Endothelial cell of umbilical vein (primary cell): Measurements from ENCODE around the gene DTD1.

ENCODE experiments used
- CTCF ChIP-seq, 2 donors: IDR thresholded peaks; 1 replicate in 1 of 2; 2 replicates in 1 of 2; pipeline ENCODE4 v1.5.1; 2011; ENCODE audit warnings: low read length in 2 of 2, mild to moderate bottlenecking in 2 of 2, moderate library complexity in 2 of 2, control low read depth in 1 of 2, inconsistent platforms in 1 of 2, low read depth in 1 of 2; ENCODE audit not compliant: insufficient read depth in 1 of 2; ENCODE audit errors: extremely low read depth in 1 of 2
- EZH2 ChIP-seq: IDR thresholded peaks from 2 replicates; pipeline ENCODE4 v1.6.1; 2012; ENCODE audit warnings: borderline replicate concordance, low read depth, mild to moderate bottlenecking, moderate library complexity, low read length, inconsistent platforms; ENCODE audit not compliant: severe bottlenecking
- FOS ChIP-seq: IDR thresholded peaks from 2 replicates; pipeline ENCODE4 v1.6.1; 2011; ENCODE audit warnings: mild to moderate bottlenecking, low read length, moderate library complexity, borderline replicate concordance; ENCODE audit not compliant: insufficient read depth
- GATA2 ChIP-seq: IDR thresholded peaks from 2 replicates; pipeline ENCODE4 v1.7.0; 2011; ENCODE audit warnings: low read depth, mild to moderate bottlenecking, moderate library complexity, mixed read lengths, low read length; ENCODE audit not compliant: insufficient read length, insufficient read depth
- JUN ChIP-seq: IDR thresholded peaks from 2 replicates; pipeline ENCODE4 v1.6.1; 2011; ENCODE audit warnings: borderline replicate concordance, low read depth; ENCODE audit not compliant: insufficient read length, insufficient read depth
- MAX ChIP-seq: IDR thresholded peaks from 2 replicates; pipeline ENCODE4 v1.6.1; 2011; ENCODE audit not compliant: insufficient read depth, insufficient read length
- MYC ChIP-seq: IDR thresholded peaks from one replicate; pipeline ENCODE4 v1.6.1; 2011; ENCODE audit warnings: mild to moderate bottlenecking, low read depth, low read length
- POLR2A ChIP-seq: IDR thresholded peaks from 2 replicates; pipeline ENCODE4 v1.6.1; 2012; ENCODE audit warnings: low read depth, mild to moderate bottlenecking, control low read depth, low read length
- POLR2AphosphoS5 ChIP-seq: IDR thresholded peaks from 2 replicates; pipeline ENCODE4 v1.6.1; 2012; ENCODE audit warnings: low read depth, mild to moderate bottlenecking, control low read depth, low read length, moderate library complexity; ENCODE audit not compliant: insufficient read depth

GRCh38 chr20:18623156-18623910 lies 35.5 kb downstream of the DTD1 start:
- TF ChIP-seq POLR2AphosphoS5, result no peak
- TF ChIP-seq MAX, result no peak
- no peak for TF ChIP-seq CTCF (IDR thresholded peaks at IDR 0.05; ENCODE audit: extremely low read depth in 1 of 2, insufficient read depth in 1 of 2, low read depth in 1 of 2, low read length in 2 of 2)
- TF ChIP-seq MYC, result no peak
- TF ChIP-seq EZH2, result no peak
- no peak for TF ChIP-seq POLR2A
- no peak for TF ChIP-seq FOS
- no peak for TF ChIP-seq JUN
- no peak for TF ChIP-seq GATA2
